Nucleus accumbens (tissue), 56 donors: ENCODE measurements around the gene BAG3.
"Not testable (repeated sequence)": the region's sequence is repeated elsewhere in the genome, so short reads cannot be mapped to it uniquely, and the experiment has no call there.

ENCODE experiments used
- DNase-seq, 56 donors: peaks; one replicate each; lab custom pipeline; 2025; lab: John Stamatoyannopoulos, UW

BAG3 gene

GRCh38 chr10:119650692-119651513 is at the start of gene BAG3:
TSS of gene BAG3 (plus strand) at chr10:119651380. CDS start at chr10:119651676, 296 bp downstream.
- DNase-seq: peak in 55 of 56 donors; percentile 18 to 98 (median 82)

- peak in 1 of 56 donors; percentile 11 for DNase-seq
Measured at GRCh38 chr10:119602241-119603095, 48.7 kb upstream of the BAG3 start.

- no peak for DNase-seq
Measured at GRCh38 chr10:119604468-119604867, 46.7 kb upstream of the BAG3 start.

- DNase-seq: peak in 38 of 56 donors; percentile 3 to 74 (median 25)
Measured at GRCh38 chr10:119608316-119609155, 42.6 kb upstream of the BAG3 start.

GRCh38 chr10:119609516-119609915 is 41.7 kb upstream of the BAG3 start:
- no peak for DNase-seq

GRCh38 chr10:119611433-119611832 is 39.7 kb upstream of the BAG3 start:
- no peak for DNase-seq

GRCh38 chr10:119613741-119614140 is 37.4 kb upstream of the BAG3 start:
- DNase-seq: no peak

GRCh38 chr10:119614686-119615085 is 36.5 kb upstream of the BAG3 start:
- no peak for DNase-seq

- no peak for DNase-seq
Measured at GRCh38 chr10:119616882-119617570, 34.2 kb upstream of the BAG3 start.

- no peak for DNase-seq
Measured at GRCh38 chr10:119619215-119619614, 32.0 kb upstream of the BAG3 start.

- not testable (repeated sequence) for DNase-seq
Measured at GRCh38 chr10:119619811-119620210, 31.4 kb upstream of the BAG3 start.

- peak in 5 of 56 donors; percentile 6 to 23 (median 13) for DNase-seq
Measured at GRCh38 chr10:119620241-119621077, 30.7 kb upstream of the BAG3 start.

- no peak for DNase-seq
Measured at GRCh38 chr10:119621078-119621384, 30.1 kb upstream of the BAG3 start.

GRCh38 chr10:119625570-119626280 is 25.5 kb upstream of the BAG3 start:
- DNase-seq: no peak

- DNase-seq: no peak
Measured at GRCh38 chr10:119630300-119630699, 20.9 kb upstream of the BAG3 start.

- peak in 1 of 56 donors; percentile 24 for DNase-seq
Measured at GRCh38 chr10:119633538-119634218, 17.5 kb upstream of the BAG3 start.

- DNase-seq: peak in 15 of 56 donors; percentile 3 to 52 (median 20)
Measured at GRCh38 chr10:119634219-119634544, 17.0 kb upstream of the BAG3 start.

GRCh38 chr10:119637631-119638030 is 13.5 kb upstream of the BAG3 start:
- DNase-seq: no peak
